HG03108 (cell line): ENCODE results near the gene TPTE2.
"Not testable (repeated sequence)": the region's sequence is repeated elsewhere in the genome, so short reads cannot be mapped to it uniquely, and the experiment has no call there.

Source experiments
- ATAC-seq: cut with Tn5 transposase; IDR thresholded peaks from one replicate; pipeline ENCODE4 v1.9.1; 2021; ENCODE audit warnings: moderate library complexity; ENCODE audit not compliant: unreplicated experiment

Gene TPTE2

GRCh38 chr13:19561127-19561582, at the start of gene TPTE2:
TPTE2 (minus strand) TSS chr13:19561532; CDS start chr13:19503234, 58,298 bp downstream.
- ATAC-seq = not testable (repeated sequence)

GRCh38 chr13:19607523-19608078, 46.3 kb upstream of the TPTE2 start:
- ATAC-seq = no peak

- ATAC-seq = no peak
These were observed 45.4 kb upstream of the TPTE2 start for GRCh38 chr13:19606737-19607136.

- no peak for ATAC-seq
These were observed 44.8 kb upstream of the TPTE2 start for GRCh38 chr13:19606152-19606551.

- ATAC-seq = no peak
These were observed 44.0 kb upstream of the TPTE2 start for GRCh38 chr13:19605161-19605955.

- ATAC-seq = no peak
These were observed 43.0 kb upstream of the TPTE2 start for GRCh38 chr13:19604306-19604705.

- peak; percentile 85 for ATAC-seq
These were observed 40.7 kb upstream of the TPTE2 start for GRCh38 chr13:19601749-19602725.

- no peak for ATAC-seq
These were observed 36.2 kb upstream of the TPTE2 start for GRCh38 chr13:19597523-19597922.

GRCh38 chr13:19596960-19597361, 35.6 kb upstream of the TPTE2 start:
- no peak for ATAC-seq

GRCh38 chr13:19596086-19596485, 34.8 kb upstream of the TPTE2 start:
- no peak for ATAC-seq

- ATAC-seq = no peak
These were observed 31.4 kb upstream of the TPTE2 start for GRCh38 chr13:19592657-19593180.

GRCh38 chr13:19591864-19592263, 30.5 kb upstream of the TPTE2 start:
- no peak for ATAC-seq

GRCh38 chr13:19590423-19590822, 29.1 kb upstream of the TPTE2 start:
- no peak for ATAC-seq

GRCh38 chr13:19589312-19589711, 28.0 kb upstream of the TPTE2 start:
- no peak for ATAC-seq

GRCh38 chr13:19587635-19588300, 26.4 kb upstream of the TPTE2 start:
- ATAC-seq = peak; percentile 71

- ATAC-seq = peak; percentile 67
These were observed 25.7 kb upstream of the TPTE2 start for GRCh38 chr13:19586904-19587634.

GRCh38 chr13:19581675-19582074, 20.3 kb upstream of the TPTE2 start:
- no peak for ATAC-seq

GRCh38 chr13:19575230-19575629, 13.9 kb upstream of the TPTE2 start:
- ATAC-seq = no peak

GRCh38 chr13:19573120-19573716, 11.9 kb upstream of the TPTE2 start:
- ATAC-seq = no peak
